Measurements from ENCODE around the gene OR2T6. TPM values are rescaled to one million over a fixed set of nuclear protein-coding genes. Genes with fewer than 3 reads are reported as not detected.
"Not testable (repeated sequence)": the region's sequence is repeated elsewhere in the genome, so short reads cannot be mapped to it uniquely, and the experiment has no call there.

OR2T6 gene
- total RNA-seq, 2 donors from 2014 or later = 0.11 TPM; not detected in 1

DNA sequence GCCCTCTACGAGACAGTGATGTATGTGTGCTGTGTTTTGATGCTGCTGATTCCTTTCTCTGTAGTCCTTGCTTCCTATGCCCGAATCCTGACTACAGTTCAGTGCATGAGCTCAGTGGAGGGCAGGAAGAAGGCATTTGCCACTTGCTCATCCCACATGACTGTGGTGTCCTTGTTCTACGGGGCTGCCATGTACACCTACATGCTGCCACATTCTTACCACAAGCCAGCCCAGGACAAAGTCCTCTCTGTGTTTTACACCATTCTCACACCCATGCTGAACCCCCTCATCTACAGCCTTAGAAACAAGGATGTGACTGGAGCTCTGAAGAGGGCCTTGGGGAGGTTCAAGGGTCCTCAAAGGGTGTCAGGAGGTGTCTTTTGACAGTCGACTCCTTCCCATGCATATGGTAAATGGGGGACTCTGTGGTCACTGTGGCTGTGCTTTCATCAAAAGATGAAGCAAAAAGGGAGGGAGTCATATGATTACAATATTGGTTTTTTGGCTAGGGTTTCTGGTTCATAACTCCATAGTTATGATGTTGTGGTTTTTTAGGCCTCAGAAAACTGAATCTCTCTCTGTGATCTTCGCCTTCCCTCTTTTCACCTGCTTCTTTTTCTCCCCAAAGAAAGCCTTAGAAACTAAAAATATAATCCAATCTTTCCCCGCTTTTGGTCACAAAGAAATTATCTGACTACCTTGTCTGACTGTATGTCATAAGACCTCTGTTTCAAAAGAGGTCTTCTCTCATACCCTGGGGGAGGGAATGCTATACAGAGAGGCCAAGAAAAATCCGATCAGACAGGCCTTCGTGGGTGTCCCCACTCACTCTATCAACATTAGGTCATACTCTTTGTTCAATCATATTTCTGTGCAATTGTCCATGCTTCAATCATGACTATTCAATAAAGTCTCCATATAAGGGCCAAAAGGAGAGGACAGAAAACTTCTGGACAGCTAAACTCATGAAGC, 31.5 kb downstream of the OR2T6 start:
- Histone ChIP-seq H3K36me3 (no peaks in the 10 kb centered on the region), H3K4me1 (replicated peaks) (no peaks in the 10 kb centered on the region), H3K27me3 (replicated peaks; ENCODE audit: insufficient read depth) (no peaks in the 10 kb centered on the region), H3K4me3 (no peak overlapping the region), H3K9me3 (no peaks in the 10 kb centered on the region), H3K27ac (no peak overlapping the region)
- TF ChIP-seq, protein P1, sequence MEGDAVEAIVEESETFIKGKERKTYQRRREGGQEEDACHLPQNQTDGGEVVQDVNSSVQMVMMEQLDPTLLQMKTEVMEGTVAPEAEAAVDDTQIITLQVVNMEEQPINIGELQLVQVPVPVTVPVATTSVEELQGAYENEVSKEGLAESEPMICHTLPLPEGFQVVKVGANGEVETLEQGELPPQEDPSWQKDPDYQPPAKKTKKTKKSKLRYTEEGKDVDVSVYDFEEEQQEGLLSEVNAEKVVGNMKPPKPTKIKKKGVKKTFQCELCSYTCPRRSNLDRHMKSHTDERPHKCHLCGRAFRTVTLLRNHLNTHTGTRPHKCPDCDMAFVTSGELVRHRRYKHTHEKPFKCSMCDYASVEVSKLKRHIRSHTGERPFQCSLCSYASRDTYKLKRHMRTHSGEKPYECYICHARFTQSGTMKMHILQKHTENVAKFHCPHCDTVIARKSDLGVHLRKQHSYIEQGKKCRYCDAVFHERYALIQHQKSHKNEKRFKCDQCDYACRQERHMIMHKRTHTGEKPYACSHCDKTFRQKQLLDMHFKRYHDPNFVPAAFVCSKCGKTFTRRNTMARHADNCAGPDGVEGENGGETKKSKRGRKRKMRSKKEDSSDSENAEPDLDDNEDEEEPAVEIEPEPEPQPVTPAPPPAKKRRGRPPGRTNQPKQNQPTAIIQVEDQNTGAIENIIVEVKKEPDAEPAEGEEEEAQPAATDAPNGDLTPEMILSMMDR (IDR thresholded peaks at IDR 0.05) = no peak
- TF ChIP-seq POLR2AphosphoS5 (IDR thresholded peaks at IDR 0.05) = no peak
- TF ChIP-seq POLR2A (IDR thresholded peaks at IDR 0.05) = no peak
- intact Hi-C loops (cut with DNase I) = no loop called here
- 72% methylated on average over 8 of the region's 8 CpGs for WGBS
- DNase-seq (ENCODE audit: low spot score) = no peak

DNA sequence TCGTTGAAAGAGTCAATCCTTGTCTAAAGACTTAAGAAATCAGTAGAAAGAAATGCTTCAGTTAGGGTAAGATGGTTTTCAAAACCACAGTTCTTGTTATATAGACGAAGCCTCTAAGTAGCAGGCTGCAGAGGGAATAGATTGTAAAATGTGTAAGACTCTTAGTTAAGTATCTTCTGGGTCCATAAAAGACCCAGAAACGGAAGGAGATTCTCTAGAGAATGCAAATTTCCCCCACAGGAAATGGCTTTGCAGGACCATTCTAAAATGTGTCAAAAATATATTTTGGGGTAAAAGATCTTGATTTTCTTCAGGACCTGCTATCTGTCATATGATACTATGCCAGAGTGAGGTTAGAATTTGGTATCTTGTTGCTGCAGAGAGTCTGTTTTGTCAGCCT, 40.7 kb downstream of the OR2T6 start:
- WGBS = 63% methylated on average over 3 of the region's 3 CpGs
- DNase-seq (ENCODE audit: low spot score) = no peak

DNA sequence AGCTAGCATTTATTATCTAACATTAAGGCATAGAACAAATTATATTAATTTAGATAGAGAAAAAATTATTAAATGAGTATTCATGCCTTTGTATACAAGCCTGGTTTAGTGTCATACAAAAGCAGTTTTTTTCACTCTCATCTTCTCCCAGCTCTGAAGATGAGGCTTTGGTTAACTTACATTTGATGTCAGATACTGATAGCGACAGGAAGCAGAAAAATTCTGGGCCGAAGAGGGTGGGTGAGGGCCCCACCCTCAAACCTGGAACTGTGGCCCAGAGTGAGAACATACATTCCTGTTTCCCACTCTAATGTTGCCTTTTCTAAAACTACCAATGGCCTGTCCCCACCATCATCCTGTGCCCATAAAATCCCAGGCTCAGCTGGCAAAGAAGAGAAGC, 42.3 kb downstream of the OR2T6 start:
- Histone ChIP-seq H3K9me3 (no peaks in the 10 kb centered on the region), H3K36me3 (no peaks in the 10 kb centered on the region), H3K27ac (no peak overlapping the region), H3K4me3 (no peak overlapping the region), H3K4me1 (replicated peaks) (no peaks in the 10 kb centered on the region), H3K27me3 (replicated peaks; ENCODE audit: insufficient read depth) (no peaks in the 10 kb centered on the region)
- DNase-seq (ENCODE audit: low spot score) = no peak
- WGBS = 72% methylated on average over 2 of the region's 2 CpGs
- intact Hi-C loops (cut with DNase I) = no loop called here
- TF ChIP-seq, protein P1 (IDR thresholded peaks at IDR 0.05) = no peak
- TF ChIP-seq POLR2A (IDR thresholded peaks at IDR 0.05) (no peak), POLR2AphosphoS5 (IDR thresholded peaks at IDR 0.05) (no peak)

More for the DNA sequence above, 40.7 kb downstream of the OR2T6 start:
- Histone ChIP-seq H3K27me3 (replicated peaks; ENCODE audit: insufficient read depth) (no peaks in the 10 kb centered on the region), H3K9me3 (no peaks in the 10 kb centered on the region), H3K4me1 (replicated peaks) (no peaks in the 10 kb centered on the region), H3K36me3 (no peaks in the 10 kb centered on the region), H3K4me3 (no peak overlapping the region), H3K27ac (no peak overlapping the region)
- intact Hi-C loops (cut with DNase I) = no loop called here
- TF ChIP-seq POLR2AphosphoS5 (IDR thresholded peaks at IDR 0.05) (no peak), POLR2A (IDR thresholded peaks at IDR 0.05) (no peak)
- TF ChIP-seq, protein P1 (IDR thresholded peaks at IDR 0.05) = no peak

DNA sequence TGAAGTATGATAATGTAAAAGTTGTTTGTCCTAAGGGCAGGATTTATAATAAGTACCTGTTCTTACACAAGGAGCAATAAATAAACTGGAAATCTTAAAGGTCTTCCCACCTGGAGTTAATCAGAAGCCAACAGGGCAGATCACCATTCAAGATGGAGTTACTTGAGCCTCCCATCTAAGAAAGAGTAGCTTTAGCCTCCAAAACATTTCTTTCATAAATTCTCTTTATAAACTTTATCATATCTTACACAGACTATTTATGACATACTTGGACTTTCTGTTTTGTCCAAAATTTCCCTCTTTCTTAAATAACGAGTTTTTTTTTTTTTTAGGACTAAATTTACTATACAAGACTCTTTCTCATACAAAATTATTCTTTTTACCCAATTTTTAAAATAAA, 45.8 kb downstream of the OR2T6 start:
- no peak for DNase-seq (ENCODE audit: low spot score)
- intact Hi-C loops (cut with DNase I) = no loop called here
- Histone ChIP-seq H3K27me3 (replicated peaks; ENCODE audit: insufficient read depth) (no peaks in the 10 kb centered on the region), H3K4me3 (no peak overlapping the region), H3K27ac (no peak overlapping the region), H3K36me3 (no peaks in the 10 kb centered on the region), H3K4me1 (replicated peaks) (no peaks in the 10 kb centered on the region), H3K9me3 (no peaks in the 10 kb centered on the region)
- WGBS = 26% methylated on average over 1 of the region's 1 CpG
- TF ChIP-seq, protein P1 (IDR thresholded peaks at IDR 0.05) = no peak
- TF ChIP-seq POLR2A (IDR thresholded peaks at IDR 0.05) (no peak), POLR2AphosphoS5 (IDR thresholded peaks at IDR 0.05) (no peak)

DNA sequence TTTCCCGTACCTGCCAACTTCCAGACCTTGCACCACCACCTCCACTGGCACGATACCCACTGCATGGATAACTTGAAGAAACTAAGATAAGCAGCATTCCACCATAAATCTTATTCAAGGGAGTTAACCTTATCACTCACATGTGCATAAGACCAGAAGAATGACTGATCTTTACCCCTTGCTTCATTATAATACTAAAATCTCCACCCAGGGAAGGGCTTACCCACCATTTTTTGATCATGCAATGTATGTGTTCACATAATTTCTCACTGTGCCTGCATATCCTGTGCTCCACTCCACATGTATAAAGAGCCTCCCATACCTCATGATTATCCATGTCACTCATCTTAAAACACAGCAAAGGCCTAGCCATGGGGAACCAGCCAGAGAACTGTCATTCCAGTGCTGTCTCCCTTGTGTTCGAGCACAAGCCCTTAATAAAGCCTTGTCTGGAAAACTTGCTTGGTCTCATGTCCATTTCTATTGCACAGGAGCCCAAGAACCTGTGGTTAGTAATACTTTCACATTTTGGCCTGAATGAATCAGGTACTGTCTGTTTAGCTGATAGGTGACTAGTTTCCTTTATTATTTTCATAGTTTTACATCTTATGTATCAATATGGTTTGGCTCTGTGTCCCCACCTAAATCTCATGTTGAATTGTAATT, 52.1 kb downstream of the OR2T6 start:
- H3K27ac ChIP-seq; intact Hi-C loops (cut with DNase I); H3K27me3 ChIP-seq (replicated peaks; ENCODE audit: insufficient read depth); H3K36me3 ChIP-seq; H3K9me3 ChIP-seq; DNase-seq (ENCODE audit: low spot score); H3K4me3 ChIP-seq; H3K4me1 ChIP-seq (replicated peaks): not testable (repeated sequence)
- WGBS = 70% methylated on average over 3 of the region's 3 CpGs

DNA sequence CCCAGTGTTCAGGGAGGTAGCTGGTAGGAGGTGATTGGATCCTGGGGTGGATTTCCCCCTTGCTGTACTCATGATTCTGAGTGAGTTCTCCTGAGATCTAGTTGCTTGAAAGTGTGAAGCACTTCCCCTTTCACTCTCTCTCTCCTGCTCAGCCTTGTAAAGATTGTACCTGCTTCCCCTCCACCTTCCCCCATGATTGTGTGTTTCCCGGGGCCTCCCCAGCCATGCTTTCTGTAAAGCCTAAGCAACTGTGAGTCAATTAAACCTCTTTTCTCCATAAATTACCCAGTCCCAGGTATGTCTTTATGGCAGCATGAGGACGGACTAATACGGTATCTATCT, 52.6 kb downstream of the OR2T6 start:
- H3K4me1 ChIP-seq (replicated peaks); H3K4me3 ChIP-seq; H3K36me3 ChIP-seq; H3K27me3 ChIP-seq (replicated peaks; ENCODE audit: insufficient read depth); H3K9me3 ChIP-seq; DNase-seq (ENCODE audit: low spot score); H3K27ac ChIP-seq; intact Hi-C loops (cut with DNase I): not testable (repeated sequence)
- WGBS = 82% methylated on average over 3 of the region's 3 CpGs

DNA sequence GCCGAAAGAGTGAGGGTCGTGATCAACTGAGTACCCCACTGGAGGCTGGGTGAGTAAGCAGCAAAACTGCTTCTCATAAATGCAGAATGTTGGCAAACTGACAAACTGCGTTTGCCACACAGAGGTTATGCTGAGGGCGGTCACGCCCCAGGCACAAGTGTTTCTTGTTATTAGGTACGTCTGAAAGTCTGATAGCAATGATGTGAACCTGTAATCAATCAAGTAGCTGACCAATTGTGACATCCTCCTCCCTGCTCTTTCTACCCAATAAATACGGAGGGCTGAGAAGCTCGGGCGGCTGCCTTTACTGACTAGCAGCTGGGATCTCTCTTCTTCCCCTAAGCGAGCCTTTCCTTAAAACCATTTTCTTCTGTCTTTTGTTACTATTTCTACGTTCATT, 56.1 kb downstream of the OR2T6 start:
- DNase-seq (ENCODE audit: low spot score); intact Hi-C loops (cut with DNase I): not testable (repeated sequence)

DNA sequence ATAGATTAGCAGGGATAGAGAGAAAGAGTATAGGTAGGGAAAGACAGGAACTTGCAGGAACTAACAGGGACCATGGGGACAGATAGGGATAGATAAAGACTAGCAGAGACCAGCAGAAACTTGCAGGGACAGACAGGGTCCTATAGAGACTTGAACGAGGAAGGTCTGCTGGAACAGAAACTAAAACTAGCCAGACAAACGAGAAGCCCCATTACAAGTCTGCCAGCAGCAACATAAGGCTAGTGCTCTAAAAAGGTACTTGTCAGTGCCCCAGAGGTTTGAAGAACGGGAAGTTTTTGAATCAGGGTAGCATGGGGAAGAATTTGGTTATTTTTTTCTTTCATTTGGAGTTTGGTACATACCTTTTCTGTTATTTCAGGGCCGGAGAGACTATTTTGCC, 56.7 kb downstream of the OR2T6 start:
- H3K36me3 ChIP-seq; intact Hi-C loops (cut with DNase I); H3K27ac ChIP-seq; DNase-seq (ENCODE audit: low spot score); H3K4me1 ChIP-seq (replicated peaks); H3K27me3 ChIP-seq (replicated peaks; ENCODE audit: insufficient read depth); H3K4me3 ChIP-seq; H3K9me3 ChIP-seq: not testable (repeated sequence)
- 62% methylated on average over 4 of the region's 4 CpGs for WGBS

More for the DNA sequence above, 56.1 kb downstream of the OR2T6 start:
- not testable (repeated sequence) for H3K4me3 ChIP-seq; H3K4me1 ChIP-seq (replicated peaks); H3K36me3 ChIP-seq; H3K27me3 ChIP-seq (replicated peaks; ENCODE audit: insufficient read depth); H3K27ac ChIP-seq; H3K9me3 ChIP-seq
- WGBS = 68% methylated on average over 11 of the region's 11 CpGs

All from prostate gland (tissue), 2 donors.